ENCODE results near the gene RTP4. TPM values are rescaled to one million over a fixed set of nuclear protein-coding genes. Genes with fewer than 3 reads are reported as not detected.

Gene RTP4
- polyA plus RNA-seq, 2 donors, result 0.90 to 1.2 TPM

GRCh38 chr3:187334904-187335303 lies 33.3 kb upstream of the RTP4 start:
- no peak overlapping the region for H3K27ac ChIP-seq (ENCODE audit: low read depth in 2 of 2, low read length in 1 of 2)
- no peaks in the 10 kb centered on the region for H3K4me1 ChIP-seq (ENCODE audit: control insufficient read depth in 2 of 2, insufficient read depth in 2 of 2, low read length in 1 of 2)
- H3K4me3 ChIP-seq (ENCODE audit: low read depth in 1 of 2, low read length in 2 of 2), result no peak overlapping the region
- H3K36me3 ChIP-seq (ENCODE audit: control insufficient read depth in 2 of 2, insufficient read depth in 2 of 2, low read length in 1 of 2), result no peaks in the 10 kb centered on the region
- 86 to 93% methylated on average over 4 of the region's 4 CpGs for WGBS, 2 donors
- H3K9me3 ChIP-seq (ENCODE audit: control insufficient read depth in 2 of 2, insufficient read depth in 1 of 2, low read depth in 1 of 2, low read length in 1 of 2), result peaks cover 0 to 2% of the 10 kb centered on the region in 2 donors
- no peaks in the 10 kb centered on the region for H3K27me3 ChIP-seq (ENCODE audit: control insufficient read depth in 1 of 2, insufficient read depth in 2 of 2, low read length in 2 of 2)

- H3K4me3 ChIP-seq (ENCODE audit: low read depth in 1 of 2, low read length in 2 of 2), result no peak overlapping the region
- 54 to 74% methylated on average over 3 of the region's 3 CpGs for WGBS, 2 donors
- no peaks in the 10 kb centered on the region for H3K36me3 ChIP-seq (ENCODE audit: control insufficient read depth in 2 of 2, insufficient read depth in 2 of 2, low read length in 1 of 2)
- no peak overlapping the region for H3K27ac ChIP-seq (ENCODE audit: low read depth in 2 of 2, low read length in 1 of 2)
- peaks cover 0 to 2% of the 10 kb centered on the region in 2 donors for H3K9me3 ChIP-seq (ENCODE audit: control insufficient read depth in 2 of 2, insufficient read depth in 1 of 2, low read depth in 1 of 2, low read length in 1 of 2)
- no peaks in the 10 kb centered on the region for H3K27me3 ChIP-seq (ENCODE audit: control insufficient read depth in 1 of 2, insufficient read depth in 2 of 2, low read length in 2 of 2)
- no peaks in the 10 kb centered on the region for H3K4me1 ChIP-seq (ENCODE audit: control insufficient read depth in 2 of 2, insufficient read depth in 2 of 2, low read length in 1 of 2)
Observed at GRCh38 chr3:187336322-187336721, 31.9 kb upstream of the RTP4 start.

- Histone ChIP-seq H3K4me1 (ENCODE audit: control insufficient read depth in 2 of 2, insufficient read depth in 2 of 2, low read length in 1 of 2) (no peaks in the 10 kb centered on the region), H3K9me3 (ENCODE audit: control insufficient read depth in 2 of 2, insufficient read depth in 1 of 2, low read depth in 1 of 2, low read length in 1 of 2) (no peaks in the 10 kb centered on the region), H3K36me3 (ENCODE audit: control insufficient read depth in 2 of 2, insufficient read depth in 2 of 2, low read length in 1 of 2) (no peaks in the 10 kb centered on the region), H3K27ac (ENCODE audit: low read depth in 2 of 2, low read length in 1 of 2) (no peak overlapping the region), H3K4me3 (ENCODE audit: low read depth in 1 of 2, low read length in 2 of 2) (no peak overlapping the region), H3K27me3 (ENCODE audit: control insufficient read depth in 1 of 2, insufficient read depth in 2 of 2, low read length in 2 of 2) (no peaks in the 10 kb centered on the region)
- 73 to 79% methylated on average over 1 of the region's 1 CpG for WGBS, 2 donors
Observed at GRCh38 chr3:187340578-187340977, 27.6 kb upstream of the RTP4 start.

- WGBS, 2 donors, result 76 to 80% methylated on average over 4 of the region's 4 CpGs
- H3K27ac ChIP-seq (ENCODE audit: low read depth in 2 of 2, low read length in 1 of 2), result no peak overlapping the region
- H3K9me3 ChIP-seq (ENCODE audit: control insufficient read depth in 2 of 2, insufficient read depth in 1 of 2, low read depth in 1 of 2, low read length in 1 of 2), result no peaks in the 10 kb centered on the region
- H3K27me3 ChIP-seq (ENCODE audit: control insufficient read depth in 1 of 2, insufficient read depth in 2 of 2, low read length in 2 of 2), result no peaks in the 10 kb centered on the region
- no peaks in the 10 kb centered on the region for H3K4me1 ChIP-seq (ENCODE audit: control insufficient read depth in 2 of 2, insufficient read depth in 2 of 2, low read length in 1 of 2)
- H3K36me3 ChIP-seq (ENCODE audit: control insufficient read depth in 2 of 2, insufficient read depth in 2 of 2, low read length in 1 of 2), result no peaks in the 10 kb centered on the region
- H3K4me3 ChIP-seq (ENCODE audit: low read depth in 1 of 2, low read length in 2 of 2), result no peak overlapping the region
Observed at GRCh38 chr3:187342255-187342654, 25.9 kb upstream of the RTP4 start.

- no peaks in the 10 kb centered on the region for H3K27me3 ChIP-seq (ENCODE audit: control insufficient read depth in 1 of 2, insufficient read depth in 2 of 2, low read length in 2 of 2)
- WGBS, 2 donors, result 50 to 51% methylated on average over 1 of the region's 1 CpG
- no peaks in the 10 kb centered on the region for H3K4me1 ChIP-seq (ENCODE audit: control insufficient read depth in 2 of 2, insufficient read depth in 2 of 2, low read length in 1 of 2)
- no peak overlapping the region for H3K27ac ChIP-seq (ENCODE audit: low read depth in 2 of 2, low read length in 1 of 2)
- no peaks in the 10 kb centered on the region for H3K9me3 ChIP-seq (ENCODE audit: control insufficient read depth in 2 of 2, insufficient read depth in 1 of 2, low read depth in 1 of 2, low read length in 1 of 2)
- no peaks in the 10 kb centered on the region for H3K36me3 ChIP-seq (ENCODE audit: control insufficient read depth in 2 of 2, insufficient read depth in 2 of 2, low read length in 1 of 2)
- H3K4me3 ChIP-seq (ENCODE audit: low read depth in 1 of 2, low read length in 2 of 2), result no peak overlapping the region
Observed at GRCh38 chr3:187343670-187344069, 24.5 kb upstream of the RTP4 start.

GRCh38 chr3:187352581-187353575 lies 15.3 kb upstream of the RTP4 start:
- Histone ChIP-seq H3K27me3 (ENCODE audit: control insufficient read depth in 1 of 2, insufficient read depth in 2 of 2, low read length in 2 of 2) (no peaks in the 10 kb centered on the region), H3K4me3 (ENCODE audit: low read depth in 1 of 2, low read length in 2 of 2) (no peak overlapping the region), H3K9me3 (ENCODE audit: control insufficient read depth in 2 of 2, insufficient read depth in 1 of 2, low read depth in 1 of 2, low read length in 1 of 2) (no peaks in the 10 kb centered on the region), H3K36me3 (ENCODE audit: control insufficient read depth in 2 of 2, insufficient read depth in 2 of 2, low read length in 1 of 2) (no peaks in the 10 kb centered on the region), H3K4me1 (ENCODE audit: control insufficient read depth in 2 of 2, insufficient read depth in 2 of 2, low read length in 1 of 2) (no peaks in the 10 kb centered on the region), H3K27ac (ENCODE audit: low read depth in 2 of 2, low read length in 1 of 2) (no peak overlapping the region)
- WGBS, 2 donors, result 48 to 53% methylated on average over 13 of the region's 13 CpGs

- no peaks in the 10 kb centered on the region for H3K4me1 ChIP-seq (ENCODE audit: control insufficient read depth in 2 of 2, insufficient read depth in 2 of 2, low read length in 1 of 2)
- 91 to 96% methylated on average over 1 of the region's 1 CpG for WGBS, 2 donors
- peaks cover 0 to 3% of the 10 kb centered on the region in 2 donors for H3K27me3 ChIP-seq (ENCODE audit: control insufficient read depth in 1 of 2, insufficient read depth in 2 of 2, low read length in 2 of 2)
- H3K9me3 ChIP-seq (ENCODE audit: control insufficient read depth in 2 of 2, insufficient read depth in 1 of 2, low read depth in 1 of 2, low read length in 1 of 2), result no peaks in the 10 kb centered on the region
- no peak overlapping the region for H3K27ac ChIP-seq (ENCODE audit: low read depth in 2 of 2, low read length in 1 of 2)
- H3K4me3 ChIP-seq (ENCODE audit: low read depth in 1 of 2, low read length in 2 of 2), result no peak overlapping the region
- H3K36me3 ChIP-seq (ENCODE audit: control insufficient read depth in 2 of 2, insufficient read depth in 2 of 2, low read length in 1 of 2), result no peaks in the 10 kb centered on the region
Observed at GRCh38 chr3:187358068-187358467, 10.1 kb upstream of the RTP4 start.

- Histone ChIP-seq H3K4me3 (ENCODE audit: low read depth in 1 of 2, low read length in 2 of 2) (no peak overlapping the region), H3K27me3 (ENCODE audit: control insufficient read depth in 1 of 2, insufficient read depth in 2 of 2, low read length in 2 of 2) (peaks cover 0 to 3% of the 10 kb centered on the region in 2 donors), H3K9me3 (ENCODE audit: control insufficient read depth in 2 of 2, insufficient read depth in 1 of 2, low read depth in 1 of 2, low read length in 1 of 2) (no peaks in the 10 kb centered on the region), H3K4me1 (ENCODE audit: control insufficient read depth in 2 of 2, insufficient read depth in 2 of 2, low read length in 1 of 2) (no peaks in the 10 kb centered on the region), H3K36me3 (ENCODE audit: control insufficient read depth in 2 of 2, insufficient read depth in 2 of 2, low read length in 1 of 2) (no peaks in the 10 kb centered on the region), H3K27ac (ENCODE audit: low read depth in 2 of 2, low read length in 1 of 2) (no peak overlapping the region)
- WGBS, 2 donors, result 29 to 46% methylated on average over 7 of the region's 7 CpGs
Observed at GRCh38 chr3:187359798-187360486, 8.2 kb upstream of the RTP4 start.

GRCh38 chr3:187360596-187360995 lies 7.6 kb upstream of the RTP4 start:
- whole genome bisulfite sequencing, 2 donors, result 40 to 45% methylated on average over 3 of the region's 3 CpGs
- Histone ChIP-seq H3K4me3 (ENCODE audit: low read depth in 1 of 2, low read length in 2 of 2) (no peak overlapping the region), H3K36me3 (ENCODE audit: control insufficient read depth in 2 of 2, insufficient read depth in 2 of 2, low read length in 1 of 2) (no peaks in the 10 kb centered on the region), H3K4me1 (ENCODE audit: control insufficient read depth in 2 of 2, insufficient read depth in 2 of 2, low read length in 1 of 2) (no peaks in the 10 kb centered on the region), H3K9me3 (ENCODE audit: control insufficient read depth in 2 of 2, insufficient read depth in 1 of 2, low read depth in 1 of 2, low read length in 1 of 2) (no peaks in the 10 kb centered on the region), H3K27ac (ENCODE audit: low read depth in 2 of 2, low read length in 1 of 2) (no peak overlapping the region), H3K27me3 (ENCODE audit: control insufficient read depth in 1 of 2, insufficient read depth in 2 of 2, low read length in 2 of 2) (peaks cover 0 to 3% of the 10 kb centered on the region in 2 donors)

Data from esophagus (tissue), 2 donors.